ENCODE measurements around the gene OTX1. TPM values are rescaled to one million over a fixed set of nuclear protein-coding genes. Genes with fewer than 3 reads are reported as not detected.

The OTX1 gene
- total RNA-seq, 4 donors from 2014 or later = not detected

GRCh38 chr2:63092857-63093256 lies 42.2 kb downstream of the OTX1 start:
- Histone ChIP-seq H3K27me3 (no peaks in the 10 kb centered on the region), H3K4me3 (no peak overlapping the region), H3K9me3 (no peaks in the 10 kb centered on the region), H3K27ac (no peak overlapping the region), H3K4me1 (no peaks in the 10 kb centered on the region), H3K36me3 (no peaks in the 10 kb centered on the region)
- TF ChIP-seq POLR2A (IDR thresholded peaks at IDR 0.05) (no peak), CTCF (IDR thresholded peaks at IDR 0.05) (no peak)
- no peak for DNase-seq

GRCh38 chr2:63093502-63093901 lies 42.9 kb downstream of the OTX1 start:
- no peak overlapping the region for H3K27ac ChIP-seq
- H3K4me3 ChIP-seq = no peak overlapping the region
- TF ChIP-seq POLR2A (IDR thresholded peaks at IDR 0.05) (no peak), CTCF (IDR thresholded peaks at IDR 0.05) (no peak)
- no peaks in the 10 kb centered on the region for H3K27me3 ChIP-seq
- no peak for DNase-seq
- no peaks in the 10 kb centered on the region for H3K4me1 ChIP-seq
- H3K9me3 ChIP-seq = no peaks in the 10 kb centered on the region
- no peaks in the 10 kb centered on the region for H3K36me3 ChIP-seq

GRCh38 chr2:63096491-63096890 lies 45.9 kb downstream of the OTX1 start:
- no peak for DNase-seq
- Histone ChIP-seq H3K36me3 (no peaks in the 10 kb centered on the region), H3K27me3 (no peaks in the 10 kb centered on the region), H3K4me3 (no peak overlapping the region), H3K4me1 (no peaks in the 10 kb centered on the region), H3K9me3 (no peaks in the 10 kb centered on the region), H3K27ac (no peak overlapping the region)
- TF ChIP-seq CTCF (IDR thresholded peaks at IDR 0.05) = no peak
- no peak for TF ChIP-seq POLR2A (IDR thresholded peaks at IDR 0.05)

GRCh38 chr2:63099032-63099431 lies 48.4 kb downstream of the OTX1 start:
- no peaks in the 10 kb centered on the region for H3K27me3 ChIP-seq
- no peak for DNase-seq
- H3K4me3 ChIP-seq = no peak overlapping the region
- TF ChIP-seq CTCF (IDR thresholded peaks at IDR 0.05) (no peak), POLR2A (IDR thresholded peaks at IDR 0.05) (no peak)
- H3K9me3 ChIP-seq = no peaks in the 10 kb centered on the region
- H3K4me1 ChIP-seq = no peaks in the 10 kb centered on the region
- no peak overlapping the region for H3K27ac ChIP-seq
- H3K36me3 ChIP-seq = no peaks in the 10 kb centered on the region

- TF ChIP-seq CTCF (IDR thresholded peaks at IDR 0.05) (no peak), POLR2A (IDR thresholded peaks at IDR 0.05) (no peak)
- DNase-seq = no peak
- no peak overlapping the region for H3K4me3 ChIP-seq
- H3K27me3 ChIP-seq = no peaks in the 10 kb centered on the region
- H3K4me1 ChIP-seq = no peaks in the 10 kb centered on the region
- no peaks in the 10 kb centered on the region for H3K9me3 ChIP-seq
- no peaks in the 10 kb centered on the region for H3K36me3 ChIP-seq
- H3K27ac ChIP-seq = no peak overlapping the region
These were observed 51.3 kb downstream of the OTX1 start for GRCh38 chr2:63101954-63102353.

GRCh38 chr2:63104482-63104881 lies 53.9 kb downstream of the OTX1 start:
- no peak overlapping the region for H3K4me3 ChIP-seq
- H3K27me3 ChIP-seq = no peaks in the 10 kb centered on the region
- no peak overlapping the region for H3K27ac ChIP-seq
- no peaks in the 10 kb centered on the region for H3K9me3 ChIP-seq
- H3K36me3 ChIP-seq = no peaks in the 10 kb centered on the region
- H3K4me1 ChIP-seq = no peaks in the 10 kb centered on the region
- DNase-seq = no peak
- no peak for TF ChIP-seq POLR2A (IDR thresholded peaks at IDR 0.05)
- no peak for TF ChIP-seq CTCF (IDR thresholded peaks at IDR 0.05)
